SKM-1 treated with dmso at 0.1 percent for 144 hours (cell line): ENCODE measurements around the gene IRAK4.

Experiments used
- DNase-seq: peaks from one replicate; lab custom pipeline; 2025; ENCODE audit not compliant: unreplicated experiment; lab: John Stamatoyannopoulos, UW

The IRAK4 gene

GRCh38 chr12:43835656-43836474 lies 77.1 kb downstream of the IRAK4 start, which contains the start of gene TMEM117:
Gene TMEM117 (plus strand): TSS chr12:43836081.
- no peak for DNase-seq

- no peak for DNase-seq
Measured at GRCh38 chr12:43836475-43836989, 77.8 kb downstream of the IRAK4 start.
